GM12865 (cell line): Measurements from ENCODE around the gene VTA1.
"Not testable (repeated sequence)": the region's sequence is repeated elsewhere in the genome, so short reads cannot be mapped to it uniquely, and the experiment has no call there.

ENCODE experiments used
- DNase-seq: peaks from one replicate; pipeline ENCODE4 v3.0.0; 2010; ENCODE audit warnings: low read depth
- H3K4me3 ChIP-seq: 2 replicates; pipeline ENCODE4 v1.5.1; 2011; ENCODE audit warnings: mild to moderate bottlenecking, low read depth, low read length, control low read depth
- TF ChIP-seq, protein P1 (sequence below): IDR thresholded peaks from 2 replicates; pipeline ENCODE4 v1.5.1; 2011; ENCODE audit warnings: low read length, control low read depth, low read depth, inconsistent platforms; ENCODE audit not compliant: insufficient read depth; ENCODE audit errors: missing control alignments

Gene VTA1

DNA sequence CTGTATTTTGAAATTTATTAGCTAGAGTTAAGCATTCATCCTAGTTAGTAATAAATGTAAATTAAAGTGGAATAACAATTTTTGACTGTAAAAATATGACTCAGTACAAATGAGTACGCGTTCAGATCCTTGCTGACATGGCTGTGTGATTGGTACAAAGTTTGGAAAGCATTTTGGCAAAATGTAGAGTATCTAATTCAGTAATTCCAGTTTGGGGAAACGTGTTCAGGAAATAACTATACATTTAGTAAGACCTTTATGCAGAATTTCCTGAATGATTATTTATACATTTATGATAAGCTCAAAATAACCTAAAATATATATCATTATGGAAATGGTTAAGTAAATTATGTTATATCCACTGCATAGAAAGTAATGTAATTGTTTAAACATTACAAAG, 8.0 kb downstream of the VTA1 start:
- H3K4me3 ChIP-seq, result no peak overlapping the region
- TF ChIP-seq, protein P1, sequence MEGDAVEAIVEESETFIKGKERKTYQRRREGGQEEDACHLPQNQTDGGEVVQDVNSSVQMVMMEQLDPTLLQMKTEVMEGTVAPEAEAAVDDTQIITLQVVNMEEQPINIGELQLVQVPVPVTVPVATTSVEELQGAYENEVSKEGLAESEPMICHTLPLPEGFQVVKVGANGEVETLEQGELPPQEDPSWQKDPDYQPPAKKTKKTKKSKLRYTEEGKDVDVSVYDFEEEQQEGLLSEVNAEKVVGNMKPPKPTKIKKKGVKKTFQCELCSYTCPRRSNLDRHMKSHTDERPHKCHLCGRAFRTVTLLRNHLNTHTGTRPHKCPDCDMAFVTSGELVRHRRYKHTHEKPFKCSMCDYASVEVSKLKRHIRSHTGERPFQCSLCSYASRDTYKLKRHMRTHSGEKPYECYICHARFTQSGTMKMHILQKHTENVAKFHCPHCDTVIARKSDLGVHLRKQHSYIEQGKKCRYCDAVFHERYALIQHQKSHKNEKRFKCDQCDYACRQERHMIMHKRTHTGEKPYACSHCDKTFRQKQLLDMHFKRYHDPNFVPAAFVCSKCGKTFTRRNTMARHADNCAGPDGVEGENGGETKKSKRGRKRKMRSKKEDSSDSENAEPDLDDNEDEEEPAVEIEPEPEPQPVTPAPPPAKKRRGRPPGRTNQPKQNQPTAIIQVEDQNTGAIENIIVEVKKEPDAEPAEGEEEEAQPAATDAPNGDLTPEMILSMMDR, result no peak
- no peak for DNase-seq

DNA sequence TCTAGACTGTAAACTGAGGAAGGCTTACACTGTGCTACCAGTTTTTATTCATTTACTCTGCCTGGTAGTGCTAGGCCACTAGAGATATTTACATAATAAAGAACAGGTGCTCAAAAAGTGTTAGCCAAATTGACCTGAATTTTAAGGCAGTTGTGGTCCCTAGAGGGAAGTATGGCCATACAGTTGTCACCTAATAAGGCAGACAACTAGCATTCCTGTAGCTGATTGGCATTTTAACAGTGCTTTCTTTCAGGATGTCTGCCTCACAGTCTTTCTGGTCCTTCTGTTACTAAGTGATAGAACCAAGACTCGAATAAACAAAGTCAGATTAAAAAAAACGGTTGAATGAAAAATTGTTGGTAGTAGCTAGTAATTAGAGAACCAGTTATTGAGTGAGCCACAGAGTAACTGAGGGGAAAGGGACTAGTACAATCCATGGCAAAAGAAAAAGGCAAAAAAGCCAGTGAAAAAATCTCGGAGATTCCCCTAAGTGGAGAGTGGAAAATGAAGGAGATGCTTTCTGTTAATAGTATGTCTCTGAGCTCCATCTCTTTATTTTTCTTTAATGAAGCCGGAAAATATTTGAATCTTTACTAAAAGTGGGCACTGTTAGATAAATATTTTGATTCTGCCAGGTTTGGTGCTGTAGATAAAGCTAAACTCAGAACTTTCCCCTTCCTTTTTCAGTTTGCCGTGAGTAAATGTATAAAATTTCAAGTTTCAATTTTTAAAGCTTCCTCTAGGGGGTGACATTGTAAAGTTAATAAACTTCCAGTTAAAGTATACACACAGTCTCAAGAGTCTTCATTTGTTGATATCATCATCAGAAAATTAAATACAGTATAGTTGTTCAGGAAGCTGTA, 9.1 kb downstream of the VTA1 start:
- no peak for DNase-seq
- no peak overlapping the region for H3K4me3 ChIP-seq
- TF ChIP-seq, protein P1, result no peak

DNA sequence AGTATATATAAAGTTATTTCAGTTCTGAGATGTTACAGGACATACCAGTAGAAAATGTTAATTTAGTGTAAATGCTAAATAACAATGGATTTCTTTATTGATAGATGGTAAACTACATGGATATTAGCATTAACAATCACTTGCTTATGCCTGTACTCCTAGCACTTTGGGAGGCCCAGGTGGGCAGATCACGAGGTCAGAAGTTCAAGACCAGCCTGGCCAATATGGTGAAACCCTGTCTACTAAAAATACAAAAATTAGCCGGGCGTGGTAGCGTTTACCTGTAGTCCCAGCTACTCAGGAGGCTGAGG, 9.7 kb downstream of the VTA1 start:
- DNase-seq, H3K4me3 ChIP-seq: not testable (repeated sequence)

DNA sequence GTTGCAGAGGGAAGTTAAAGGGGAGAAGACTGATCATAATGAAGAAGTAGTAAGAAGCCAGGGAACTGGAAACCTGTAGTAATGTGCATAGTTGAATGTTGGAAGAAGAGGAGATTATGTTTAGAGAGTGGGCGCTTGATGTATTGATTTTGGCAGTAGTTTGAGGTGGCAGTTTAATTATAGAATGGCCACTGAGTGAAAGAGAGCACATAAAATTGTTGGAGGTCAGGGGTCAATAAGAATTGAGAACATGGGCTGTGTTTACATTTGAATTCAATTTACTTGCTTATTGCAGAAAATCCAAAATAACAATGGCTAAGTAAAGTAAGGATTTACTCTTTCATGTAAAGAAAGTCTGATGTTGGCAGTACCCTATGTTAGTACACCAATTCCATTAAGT, 15.7 kb downstream of the VTA1 start:
- TF ChIP-seq, protein P1, result no peak
- no peak for DNase-seq
- no peak overlapping the region for H3K4me3 ChIP-seq

DNA sequence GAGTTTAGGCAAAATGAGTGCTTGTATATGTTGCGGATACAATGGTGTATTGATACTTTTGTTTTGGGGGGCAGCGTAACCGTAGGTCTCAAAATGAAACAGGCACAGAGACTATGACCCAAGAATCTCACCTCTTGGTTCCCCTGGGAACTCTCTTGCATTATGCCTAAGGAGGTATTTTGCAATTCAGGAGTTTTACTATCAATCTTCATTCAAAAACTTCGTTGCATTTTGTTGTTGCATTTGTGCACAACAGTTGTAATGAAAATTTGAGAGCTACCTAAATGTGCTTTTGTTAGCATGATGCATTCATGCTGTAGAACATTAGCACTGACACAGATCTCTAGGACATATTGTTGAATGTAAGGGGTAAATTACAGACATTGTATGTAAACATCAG, 18.2 kb downstream of the VTA1 start:
- H3K4me3 ChIP-seq, result no peak overlapping the region
- TF ChIP-seq, protein P1, result no peak
- DNase-seq, result no peak

DNA sequence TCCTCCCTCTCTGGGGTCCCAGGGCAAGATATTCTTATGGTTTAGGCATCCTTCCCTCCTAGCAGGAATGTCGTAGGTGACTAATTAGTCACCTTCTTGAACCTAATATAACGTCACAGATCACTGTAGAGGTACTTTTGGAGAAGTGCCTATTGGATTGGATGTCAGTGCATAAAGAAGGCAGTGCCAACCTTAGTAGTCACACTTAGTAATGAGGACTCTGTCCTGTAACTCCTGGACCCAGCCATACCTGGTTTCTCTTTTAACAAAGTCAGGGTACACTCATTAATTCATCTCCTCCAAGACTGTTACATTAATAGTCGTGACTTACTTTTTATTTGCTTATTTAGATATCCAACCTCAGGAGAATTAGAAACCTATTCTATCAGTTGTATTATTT, 20.0 kb downstream of the VTA1 start:
- no peak overlapping the region for H3K4me3 ChIP-seq
- TF ChIP-seq, protein P1, result no peak
- no peak for DNase-seq

DNA sequence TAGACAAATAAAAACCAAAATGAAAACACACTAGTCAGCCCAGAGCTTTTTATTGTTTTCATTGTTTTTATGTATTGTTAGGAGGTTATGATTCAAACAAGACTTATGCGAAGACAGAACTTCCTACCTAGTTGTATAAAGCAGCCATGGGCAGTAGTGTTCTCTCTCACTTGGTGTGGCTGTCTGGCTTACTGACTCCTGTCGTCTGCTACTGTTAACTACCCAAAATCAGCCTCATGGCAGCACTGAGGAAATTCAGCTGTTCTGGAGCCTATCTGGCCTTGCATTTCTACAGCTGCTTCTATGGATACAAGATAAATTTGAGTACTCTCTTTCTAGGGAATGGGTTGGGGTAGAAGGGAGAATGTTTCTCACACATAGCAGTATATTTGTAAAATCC, 20.4 kb downstream of the VTA1 start:
- TF ChIP-seq, protein P1, result no peak
- H3K4me3 ChIP-seq, result no peak overlapping the region
- DNase-seq, result no peak
